T-helper 1 cell treated with Interleukin-12 subunit alpha and Interleukin-12 subunit beta and Interleukin-4 antibody, amounts not matched to agents 30 μg/mL and 1 μg/mL, for 36 hours (primary cell): Measurements from ENCODE around the gene PCMTD2.
"Not testable (repeated sequence)": the region's sequence is repeated elsewhere in the genome, so short reads cannot be mapped to it uniquely, and the experiment has no call there.

Source experiments
- H3K27ac Mint-ChIP-seq: one replicate; pipeline ENCODE4 v1.8.0; 2021; ENCODE audit warnings: mild to moderate bottlenecking, mixed read lengths
- H3K27me3 Mint-ChIP-seq: one replicate; pipeline ENCODE4 v1.8.0; 2021; ENCODE audit warnings: low read depth, mixed read lengths
- H3K36me3 Mint-ChIP-seq: one replicate; pipeline ENCODE4 v1.8.0; 2021; ENCODE audit warnings: low read depth, mixed read lengths
- H3K4me1 Mint-ChIP-seq: one replicate; pipeline ENCODE4 v1.8.0; 2021; ENCODE audit warnings: low read depth, mixed read lengths
- H3K4me3 Mint-ChIP-seq: one replicate; pipeline ENCODE4 v1.8.0; 2021; ENCODE audit warnings: mild to moderate bottlenecking, moderate library complexity, mixed read lengths
- H3K9me3 Mint-ChIP-seq: one replicate; pipeline ENCODE4 v1.8.0; 2021; ENCODE audit warnings: mixed read lengths

The PCMTD2 gene

GRCh38 chr20:64229507-64230061, 26.0 kb upstream of the PCMTD2 start:
- Mint-ChIP-seq H3K27ac (no peak overlapping the region), H3K9me3 (no peaks in the 10 kb centered on the region), H3K36me3 (no peaks in the 10 kb centered on the region), H3K27me3 (no peaks in the 10 kb centered on the region), H3K4me3 (no peak overlapping the region), H3K4me1 (no peaks in the 10 kb centered on the region)

GRCh38 chr20:64230461-64231145, 24.9 kb upstream of the PCMTD2 start:
- H3K27me3 Mint-ChIP-seq: no peaks in the 10 kb centered on the region
- H3K4me3 Mint-ChIP-seq: no peak overlapping the region
- no peak overlapping the region for H3K27ac Mint-ChIP-seq
- H3K4me1 Mint-ChIP-seq: no peaks in the 10 kb centered on the region
- H3K36me3 Mint-ChIP-seq: no peaks in the 10 kb centered on the region
- H3K9me3 Mint-ChIP-seq: no peaks in the 10 kb centered on the region

- Mint-ChIP-seq H3K27me3 (no peaks in the 10 kb centered on the region), H3K27ac (no peak overlapping the region), H3K36me3 (no peaks in the 10 kb centered on the region), H3K4me1 (no peaks in the 10 kb centered on the region), H3K4me3 (no peak overlapping the region), H3K9me3 (no peaks in the 10 kb centered on the region)
Observed at GRCh38 chr20:64231621-64232550, 23.7 kb upstream of the PCMTD2 start.

GRCh38 chr20:64232794-64233193, 22.8 kb upstream of the PCMTD2 start:
- Mint-ChIP-seq H3K36me3 (no peaks in the 10 kb centered on the region), H3K4me3 (no peak overlapping the region), H3K27ac (no peak overlapping the region), H3K9me3 (no peaks in the 10 kb centered on the region), H3K27me3 (no peaks in the 10 kb centered on the region), H3K4me1 (no peaks in the 10 kb centered on the region)

- H3K4me3 Mint-ChIP-seq: no peak overlapping the region
- no peak overlapping the region for H3K27ac Mint-ChIP-seq
- no peaks in the 10 kb centered on the region for H3K9me3 Mint-ChIP-seq
- H3K27me3 Mint-ChIP-seq: no peaks in the 10 kb centered on the region
- no peaks in the 10 kb centered on the region for H3K4me1 Mint-ChIP-seq
- H3K36me3 Mint-ChIP-seq: no peaks in the 10 kb centered on the region
Observed at GRCh38 chr20:64233725-64234124, 21.8 kb upstream of the PCMTD2 start.

- Mint-ChIP-seq H3K9me3 (no peaks in the 10 kb centered on the region), H3K27me3 (no peaks in the 10 kb centered on the region), H3K4me3 (no peak overlapping the region), H3K36me3 (no peaks in the 10 kb centered on the region), H3K27ac (no peak overlapping the region), H3K4me1 (no peaks in the 10 kb centered on the region)
Observed at GRCh38 chr20:64234291-64234791, 21.2 kb upstream of the PCMTD2 start.

GRCh38 chr20:64234921-64235565, 20.5 kb upstream of the PCMTD2 start:
- not testable (repeated sequence) for H3K27me3 Mint-ChIP-seq, H3K4me1 Mint-ChIP-seq, H3K27ac Mint-ChIP-seq, H3K9me3 Mint-ChIP-seq, H3K4me3 Mint-ChIP-seq, H3K36me3 Mint-ChIP-seq

- H3K27ac Mint-ChIP-seq: no peak overlapping the region
- no peaks in the 10 kb centered on the region for H3K9me3 Mint-ChIP-seq
- no peaks in the 10 kb centered on the region for H3K27me3 Mint-ChIP-seq
- no peaks in the 10 kb centered on the region for H3K4me1 Mint-ChIP-seq
- H3K4me3 Mint-ChIP-seq: no peak overlapping the region
- no peaks in the 10 kb centered on the region for H3K36me3 Mint-ChIP-seq
Observed at GRCh38 chr20:64236137-64237088, 19.1 kb upstream of the PCMTD2 start.

GRCh38 chr20:64237316-64237715, 18.2 kb upstream of the PCMTD2 start:
- no peaks in the 10 kb centered on the region for H3K9me3 Mint-ChIP-seq
- no peak overlapping the region for H3K4me3 Mint-ChIP-seq
- H3K36me3 Mint-ChIP-seq: no peaks in the 10 kb centered on the region
- no peak overlapping the region for H3K27ac Mint-ChIP-seq
- no peaks in the 10 kb centered on the region for H3K27me3 Mint-ChIP-seq
- no peaks in the 10 kb centered on the region for H3K4me1 Mint-ChIP-seq

GRCh38 chr20:64238115-64238825, 17.3 kb upstream of the PCMTD2 start:
- Mint-ChIP-seq H3K9me3 (no peaks in the 10 kb centered on the region), H3K36me3 (no peaks in the 10 kb centered on the region), H3K4me1 (no peaks in the 10 kb centered on the region), H3K27ac (no peak overlapping the region), H3K4me3 (no peak overlapping the region), H3K27me3 (peaks cover 2% of the 10 kb centered on the region)

- no peak overlapping the region for H3K27ac Mint-ChIP-seq
- no peaks in the 10 kb centered on the region for H3K9me3 Mint-ChIP-seq
- H3K36me3 Mint-ChIP-seq: no peaks in the 10 kb centered on the region
- no peak overlapping the region for H3K4me3 Mint-ChIP-seq
- peaks cover 3% of the 10 kb centered on the region for H3K27me3 Mint-ChIP-seq
- H3K4me1 Mint-ChIP-seq: no peaks in the 10 kb centered on the region
Observed at GRCh38 chr20:64238851-64239387, 16.6 kb upstream of the PCMTD2 start.

- H3K36me3 Mint-ChIP-seq: no peaks in the 10 kb centered on the region
- H3K9me3 Mint-ChIP-seq: no peaks in the 10 kb centered on the region
- peaks cover 7% of the 10 kb centered on the region for H3K27me3 Mint-ChIP-seq
- no peak overlapping the region for H3K27ac Mint-ChIP-seq
- no peaks in the 10 kb centered on the region for H3K4me1 Mint-ChIP-seq
- no peak overlapping the region for H3K4me3 Mint-ChIP-seq
Observed at GRCh38 chr20:64239449-64240242, 15.9 kb upstream of the PCMTD2 start.
